ENCODE data around the gene ZYX. TPM values are rescaled to one million over a fixed set of nuclear protein-coding genes. Genes with fewer than 3 reads are reported as not detected.
"Not testable (repeated sequence)": the region's sequence is repeated elsewhere in the genome, so short reads cannot be mapped to it uniquely, and the experiment has no call there.

ZYX gene
- polyA plus RNA-seq, 3 donors: 57.8 to 66.2 (median 60.1) TPM

GRCh38 chr7:143415742-143416397 is 34.7 kb downstream of the ZYX start:
- no peak for DNase-seq (ENCODE audit: low read depth in 3 of 3, low spot score in 2 of 3)

- no peak for DNase-seq (ENCODE audit: low read depth in 3 of 3, low spot score in 2 of 3)
Observed at GRCh38 chr7:143416565-143417149, 35.5 kb downstream of the ZYX start.

GRCh38 chr7:143417734-143418383 is 36.7 kb downstream of the ZYX start:
- no peak for DNase-seq (ENCODE audit: low read depth in 3 of 3, low spot score in 2 of 3)

DNA sequence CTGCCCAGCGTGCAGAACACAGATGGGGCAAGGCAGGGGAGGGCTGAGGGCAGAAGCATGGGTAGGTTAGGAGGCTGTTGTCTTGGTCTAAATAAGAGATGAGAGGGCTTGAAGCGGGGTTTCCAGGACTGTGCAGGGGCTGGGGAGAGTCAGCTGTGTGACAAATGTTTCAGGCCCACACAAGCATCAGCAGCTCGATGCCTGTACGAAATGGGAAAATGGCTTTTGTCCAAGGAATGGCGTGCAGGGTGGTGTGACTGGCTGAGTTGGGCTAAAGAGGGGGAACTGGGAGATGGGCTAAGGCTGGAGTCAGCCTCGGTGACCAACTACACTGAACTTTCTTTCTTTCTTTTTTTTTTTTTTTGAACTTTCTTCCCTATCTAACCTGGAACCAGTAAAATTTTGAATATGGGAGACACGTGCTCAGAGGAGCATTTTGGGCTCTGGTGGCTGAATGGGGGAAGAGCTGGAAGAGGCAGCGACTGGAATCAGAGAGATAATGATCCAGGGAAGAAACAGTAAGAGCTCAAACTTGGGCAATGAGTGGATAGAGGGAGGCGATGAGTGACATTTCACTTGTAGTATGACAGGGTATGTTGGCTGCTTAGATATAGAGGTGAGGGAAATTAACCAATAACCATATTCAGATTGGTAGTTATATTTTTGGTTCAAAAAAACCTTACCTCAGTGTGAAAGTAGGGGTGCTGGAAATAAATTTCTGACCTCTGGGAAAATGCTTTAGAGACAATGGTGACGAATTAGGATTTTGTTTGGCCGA is 37.7 kb downstream of the ZYX start:
- no peak for DNase-seq (ENCODE audit: low read depth in 3 of 3, low spot score in 2 of 3)

DNA sequence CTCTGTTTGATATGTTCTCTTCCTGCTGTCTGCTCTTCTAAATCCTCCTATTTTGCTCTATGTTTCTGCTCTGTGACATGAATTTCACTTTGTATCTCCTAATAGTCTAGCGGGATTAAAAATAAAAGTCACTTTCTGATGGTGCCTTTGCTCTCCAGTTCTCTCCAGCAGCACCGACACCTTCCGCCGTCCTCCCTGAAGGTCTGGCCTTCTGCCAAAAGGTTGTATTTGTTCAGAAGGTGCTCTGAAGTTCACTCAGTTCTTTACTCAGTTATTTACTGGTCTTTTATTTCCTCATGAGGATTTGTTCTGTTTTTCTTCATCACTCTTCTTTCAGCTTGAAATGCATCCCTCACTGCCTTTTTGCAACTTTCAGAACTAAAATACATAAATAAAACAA is 38.7 kb downstream of the ZYX start:
- DNase-seq (ENCODE audit: low read depth in 3 of 3, low spot score in 2 of 3): no peak

DNA sequence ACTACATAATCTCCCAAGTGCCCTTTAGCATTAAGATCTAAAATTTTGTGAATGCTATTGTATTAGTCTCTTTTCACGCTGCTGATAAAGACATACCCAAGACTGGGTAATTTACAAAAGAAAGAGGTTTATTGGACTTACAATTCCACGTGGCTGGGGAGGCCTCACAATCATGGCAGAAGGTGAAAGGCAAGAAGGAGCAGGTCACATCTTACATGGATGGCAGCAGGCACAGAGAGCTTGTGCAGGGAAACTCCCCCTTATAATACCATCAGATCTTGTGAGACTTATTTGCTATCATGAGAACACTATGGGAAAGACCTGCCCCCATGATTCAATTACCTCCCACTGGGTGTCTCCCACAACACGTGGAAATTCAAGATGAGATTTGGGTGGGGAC is 39.5 kb downstream of the ZYX start:
- not testable (repeated sequence) for DNase-seq (ENCODE audit: low read depth in 3 of 3, low spot score in 2 of 3)

GRCh38 chr7:143422033-143422432 is 40.9 kb downstream of the ZYX start:
- no peak for DNase-seq (ENCODE audit: low read depth in 3 of 3, low spot score in 2 of 3)

DNA sequence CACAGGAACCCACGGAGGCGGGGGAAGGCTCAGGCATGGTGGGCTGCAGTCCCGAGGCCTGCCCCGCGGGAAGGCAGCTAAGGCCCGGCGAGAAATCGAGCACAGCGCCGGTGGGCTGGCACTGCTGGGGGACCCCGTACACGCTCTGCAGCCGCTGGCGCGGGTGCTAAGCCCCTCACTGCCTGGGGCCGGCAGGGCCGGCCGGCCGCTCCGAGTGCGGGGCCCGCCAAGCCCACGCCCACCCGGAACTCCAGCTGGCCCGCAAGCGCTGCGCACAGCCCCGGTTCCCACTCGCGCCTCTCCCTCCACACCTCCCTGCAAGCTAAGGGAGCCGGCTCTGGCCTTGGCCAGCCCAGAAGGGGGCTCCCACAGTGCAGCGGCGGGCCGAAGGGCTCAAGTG is 43.3 kb downstream of the ZYX start:
- not testable (repeated sequence) for DNase-seq (ENCODE audit: low read depth in 3 of 3, low spot score in 2 of 3)

DNA sequence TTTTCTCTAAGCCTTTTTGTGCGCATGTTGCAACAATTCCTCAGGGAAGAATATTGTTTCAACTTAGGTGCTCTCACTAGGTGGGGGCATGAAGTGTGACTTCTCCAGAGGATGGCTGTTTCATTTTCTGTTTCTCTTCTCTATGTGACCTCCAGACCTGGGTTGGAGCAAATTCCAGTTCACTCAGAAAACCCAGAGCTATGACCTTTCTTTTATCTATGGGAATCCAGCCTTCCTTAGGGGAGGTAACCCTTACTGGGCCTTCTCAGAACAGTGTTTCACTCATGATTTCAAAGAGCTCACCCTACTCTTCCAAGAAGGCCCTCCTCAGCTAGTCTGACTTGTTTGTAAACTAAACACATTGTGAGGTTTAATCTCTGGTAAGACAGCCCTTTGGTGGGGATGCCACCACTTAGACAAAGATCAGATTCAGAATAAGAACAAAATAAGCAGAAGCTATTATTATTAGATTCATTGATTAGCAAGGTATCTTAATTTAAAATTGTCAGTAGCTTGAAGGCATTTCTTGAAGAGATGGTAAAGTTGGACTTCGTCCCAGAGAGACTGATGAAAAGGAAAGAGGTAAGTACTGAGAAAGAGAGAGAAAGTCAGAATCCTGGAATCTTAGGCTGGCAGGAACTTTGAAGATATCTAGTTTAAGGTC is 45.5 kb downstream of the ZYX start:
- DNase-seq (ENCODE audit: low read depth in 3 of 3, low spot score in 2 of 3): no peak

DNA sequence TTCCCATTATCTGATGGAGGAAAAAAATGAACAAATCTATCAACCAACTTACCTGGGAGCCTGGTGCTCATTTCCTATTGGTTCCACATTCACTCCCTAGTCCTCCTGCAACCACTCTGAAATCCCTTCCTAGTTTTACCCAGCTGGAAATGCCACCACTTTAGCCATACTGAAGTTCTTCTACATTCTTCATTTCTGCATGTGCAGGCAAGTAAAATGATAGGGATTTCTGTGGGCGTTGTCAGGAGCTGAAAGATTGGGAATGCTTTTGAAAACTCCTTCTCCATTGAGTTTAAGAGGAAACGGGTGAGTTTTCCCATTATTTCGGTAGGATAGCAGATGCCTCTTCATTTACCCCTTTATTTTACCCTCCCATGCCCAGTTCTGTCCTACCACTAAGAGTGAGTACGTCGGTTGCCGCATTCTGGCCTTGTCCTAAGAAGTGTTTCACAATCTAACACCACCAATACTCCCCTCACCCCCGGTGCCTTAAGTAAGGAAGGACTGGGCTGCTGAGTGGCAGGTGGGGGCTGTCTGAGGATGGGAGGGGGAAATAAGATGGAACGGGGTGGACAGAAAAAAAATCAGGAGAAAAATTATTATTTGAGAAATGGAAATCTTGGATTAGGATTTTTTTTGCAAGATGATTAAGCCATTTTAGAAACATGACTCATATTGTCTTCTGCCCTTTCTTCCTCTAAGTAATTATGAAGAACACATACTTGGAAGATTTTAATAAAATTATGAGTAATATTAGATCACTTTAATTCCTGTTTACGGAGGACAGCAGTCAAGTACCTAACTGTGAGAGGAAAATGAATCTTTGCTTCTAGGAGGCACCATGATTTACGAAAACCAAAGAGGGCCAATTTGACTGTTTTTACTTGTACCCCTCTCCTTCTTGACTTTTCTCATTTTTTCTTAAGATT is 48.9 kb downstream of the ZYX start:
- no peak for DNase-seq (ENCODE audit: low read depth in 3 of 3, low spot score in 2 of 3)

GRCh38 chr7:143431109-143431508 is 50.0 kb downstream of the ZYX start:
- DNase-seq (ENCODE audit: low read depth in 3 of 3, low spot score in 2 of 3): no peak

GRCh38 chr7:143433759-143434158 is 52.6 kb downstream of the ZYX start:
- DNase-seq (ENCODE audit: low read depth in 3 of 3, low spot score in 2 of 3): no peak

- no peak for DNase-seq (ENCODE audit: low read depth in 3 of 3, low spot score in 2 of 3)
Observed at GRCh38 chr7:143434660-143435059, 53.5 kb downstream of the ZYX start.

GRCh38 chr7:143435266-143435665 is 54.1 kb downstream of the ZYX start:
- no peak for DNase-seq (ENCODE audit: low read depth in 3 of 3, low spot score in 2 of 3)

DNA sequence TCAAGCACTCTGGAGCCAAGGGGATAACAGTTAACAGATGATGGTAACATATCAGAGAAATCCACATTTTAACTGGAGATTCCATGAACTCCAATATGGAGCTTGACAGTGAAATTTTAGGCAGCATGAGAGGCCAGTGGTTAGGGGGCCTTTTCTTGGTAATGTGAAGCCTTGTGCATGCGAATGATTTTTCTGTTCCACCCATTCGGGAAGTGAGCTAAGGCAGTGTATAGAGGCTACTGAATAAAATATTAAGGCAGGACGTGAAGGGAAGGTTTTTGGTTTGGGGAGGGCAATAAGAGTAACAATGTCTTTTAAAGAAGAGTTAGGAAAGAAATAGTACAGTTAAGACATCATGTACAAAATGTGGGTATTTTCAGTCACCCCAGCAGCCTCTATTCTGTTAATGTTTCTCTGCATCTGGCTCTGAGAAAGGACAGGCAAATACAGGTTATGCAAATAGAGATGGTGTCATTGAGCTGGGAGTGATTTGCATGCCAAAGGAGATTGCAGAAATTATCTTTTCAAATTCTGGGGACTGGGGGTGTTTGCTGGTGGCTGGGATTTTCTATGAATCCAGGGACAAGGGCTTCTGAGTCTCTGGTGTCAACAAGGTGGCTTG is 55.3 kb downstream of the ZYX start:
- DNase-seq (ENCODE audit: low read depth in 3 of 3, low spot score in 2 of 3): no peak

DNA sequence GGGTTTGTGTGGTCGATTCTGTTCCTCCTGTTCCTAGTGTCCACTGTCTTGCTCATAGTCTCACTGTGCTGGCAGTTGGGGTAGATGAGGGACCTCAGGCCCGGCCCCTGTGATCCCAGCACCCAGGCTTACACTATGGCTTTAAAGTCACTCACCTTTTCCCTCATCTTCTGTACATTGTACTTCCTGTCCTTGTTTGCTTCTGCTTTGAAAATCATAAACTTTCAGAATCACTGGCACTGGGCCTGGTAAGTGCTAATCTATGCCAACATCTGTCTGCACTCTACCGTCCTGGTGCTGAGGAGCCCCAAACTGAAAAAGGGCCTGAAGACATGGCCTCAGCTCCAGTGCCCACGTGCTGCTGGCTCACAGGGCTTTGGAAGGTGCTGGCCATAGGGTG is 56.4 kb downstream of the ZYX start:
- no peak for DNase-seq (ENCODE audit: low read depth in 3 of 3, low spot score in 2 of 3)

DNA sequence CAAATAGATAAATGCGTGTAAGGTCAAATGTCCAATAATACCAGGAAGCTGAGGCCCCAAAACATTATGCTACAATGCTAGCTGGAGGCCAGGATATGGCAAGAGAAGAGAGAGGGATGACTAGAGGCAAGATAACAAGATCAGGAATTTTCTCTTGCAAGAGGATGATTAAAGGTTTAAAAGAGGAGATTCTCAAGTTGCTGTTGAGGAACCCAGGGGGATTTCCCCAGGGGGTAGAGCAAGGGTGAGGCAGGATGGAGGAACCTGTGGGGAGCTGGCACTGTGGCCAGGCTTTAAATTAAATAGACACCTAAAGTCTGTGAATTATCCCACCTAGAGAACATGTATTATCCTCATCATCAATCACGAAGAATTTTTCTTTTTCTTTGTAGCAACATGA is 58.7 kb downstream of the ZYX start:
- no peak for DNase-seq (ENCODE audit: low read depth in 3 of 3, low spot score in 2 of 3)
